Heart left ventricle (tissue), 13 donors: ENCODE measurements around the gene ELFN2.

ENCODE experiments used
- CTCF ChIP-seq, 12 donors: fragments of 200-600 bp; sonication (generic) in 4 of 12; IDR thresholded peaks; one replicate each; pipeline versions ENCODE4 v1.5.0 to v1.8.0; 2018 to 2022; ENCODE audit warnings: antibody characterized with exemption in 12 of 12, mild to moderate bottlenecking in 5 of 12
- POLR2A ChIP-seq, 2 donors: fragments of 450-650 bp; IDR thresholded peaks; one replicate each; pipeline ENCODE4 v1.6.1; 2017; ENCODE audit warnings: antibody characterized with exemption in 2 of 2, mild to moderate bottlenecking in 2 of 2, moderate library complexity in 2 of 2
- donor health status: ischemic (EF 13 %, LVEDD 7.1; RV severe dilation, severe dysfunction).
- donor health status: DM: no; HTN: yes; CAD: no.
- donor health status: DM: no; HTN: no; CAD: no.
- donor health status: ischemic (EF 25% LVEDD 6.9; RV normal size, moderate dysfunction).
- donor health status: ischemic (EF 25% LVEDD 5.7; RV mildly dilated, moderate dysfunction).
- donor health status: ischemic (EF 35%, LVEDD 5.7; RV mildly dilated, moderate dysfunction).
- donor health status: nonischemic (EF 11% LVEDD 7.7; RV severe dilation, severe dysfunction).
- donor health status: DM: yes; HTN: yes; CAD: no.
- donor health status: PGD.
- donor health status: ischemic (EF 29% LVEDD 5.4; RV normal size, mild dysfunction).
- donor health status: nonischemic (EF 23%, LVEDD 6.1; RV moderate dilation, normal function).

DNA sequence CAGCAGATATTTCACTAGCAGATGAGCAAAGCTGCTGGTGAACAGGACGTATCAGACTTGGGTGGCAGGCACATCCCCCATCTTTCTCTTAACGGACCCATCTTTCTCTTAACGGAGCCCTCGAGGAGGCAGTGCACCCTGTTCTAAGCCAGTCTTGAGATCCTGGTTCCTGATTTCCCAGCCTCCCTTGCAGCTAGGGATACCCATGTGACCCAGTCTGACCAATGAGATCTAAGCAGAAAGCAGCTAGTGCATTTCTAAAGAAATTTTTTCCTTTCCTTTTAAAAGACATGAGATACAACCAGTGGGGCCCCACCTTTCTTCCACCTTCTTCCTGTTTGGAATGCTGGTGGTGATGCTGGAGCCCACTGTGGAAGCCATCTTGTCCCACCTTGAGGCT, 13.6 kb upstream of the ELFN2 start:
- TF ChIP-seq CTCF (IDR thresholded peaks at IDR 0.05) (no peak), POLR2A (IDR thresholded peaks at IDR 0.05) (no peak)
